Sigmoid colon (tissue), 7 donors: ENCODE results near the gene DHX58. TPM values are rescaled to one million over a fixed set of nuclear protein-coding genes. Genes with fewer than 3 reads are reported as not detected.

Experiments
- DNase-seq: peaks from one replicate; pipeline ENCODE4 v3.0.0-alpha.2; 2019
- H3K27ac ChIP-seq, 4 donors: fragments of 200-600 bp; sonication (generic); one replicate each; pipeline ENCODE4 v1.5.1; 2016 to 2019; ENCODE audit warnings: mild to moderate bottlenecking in 1 of 4
- H3K27me3 ChIP-seq, 3 donors: fragments of 200-600 bp; sonication (generic); one replicate each; pipeline ENCODE4 v1.5.1; 2019; ENCODE audit warnings: mild to moderate bottlenecking in 1 of 3
- H3K36me3 ChIP-seq, 4 donors: fragments of 200-600 bp; sonication (generic); one replicate each; pipeline ENCODE4 v1.5.1; 2016 to 2019
- H3K4me1 ChIP-seq, 4 donors: fragments of 200-600 bp; sonication (generic); one replicate each; pipeline ENCODE4 v1.5.1; 2017 to 2019
- H3K4me3 ChIP-seq, 4 donors: fragments of 200-600 bp; sonication (generic); one replicate each; pipeline ENCODE4 v1.5.1; 2017 to 2019; ENCODE audit warnings: mild to moderate bottlenecking in 2 of 4, moderate library complexity in 1 of 4
- H3K9me3 ChIP-seq, 4 donors: fragments of 200-600 bp in 3 of 4; sonication (generic) in 3 of 4; one replicate each; pipeline versions ENCODE4 v1.5.1 to v1.6.1; 2013 to 2019
- CTCF ChIP-seq, 4 experiments: fragments of 450-650 bp in 3 of 4; fragments of 200-600 bp in 1 of 4; IDR thresholded peaks; one replicate each; pipeline ENCODE4 v1.5.1; 2016 to 2019; ENCODE audit warnings: antibody characterized with exemption in 4 of 4, mild to moderate bottlenecking in 3 of 4, moderate library complexity in 2 of 4
- EP300 ChIP-seq, 4 donors: sonication (generic); formaldehyde crosslinking; IDR thresholded peaks; one replicate each; pipeline ENCODE4 v1.6.1; 2017; ENCODE audit warnings: antibody characterized with exemption in 4 of 4
- POLR2A ChIP-seq, 2 donors: fragments of 450-650 bp; IDR thresholded peaks; one replicate each; pipeline ENCODE4 v1.6.1; 2016; ENCODE audit warnings: antibody characterized with exemption in 2 of 2, mild to moderate bottlenecking in 2 of 2, moderate library complexity in 2 of 2
- POLR2AphosphoS5 ChIP-seq, 4 donors: sonication (generic); formaldehyde crosslinking; IDR thresholded peaks; one replicate each; pipeline ENCODE4 v1.6.1; 2017; ENCODE audit warnings: antibody characterized with exemption in 4 of 4
- WGBS, 2 donors: extraction: QIAGEN DNeasy Blood & Tissue Kit; methylation state at CpG; one replicate each; pipeline ENCODE4 v1.1.7; 2013; 5-methylcytosine and 5-hydroxymethylcytosine counted together
- intact Hi-C: fragments of 100-400 bp; cut with DNase I; formaldehyde crosslinking; loops from one replicate; pipeline ENCODE4 v1.15.1; 2023
- polyA plus RNA-seq, 3 donors: library from polyadenylated mRNA; stranded (reverse); fragments of 200-250 nt; gene quantifications; one replicate each; pipeline ENCODE4 v1.2.3, GENCODE V29; 2013
- total RNA-seq, 4 donors: library from RNA; depleted of rRNA; stranded (reverse); fragments of >200 nt; gene quantifications; one replicate each; pipeline ENCODE4 v1.1.0, GENCODE V29; 2016
- donor health status: healthy with polysubstance abuse.
- donor health status: Bipolar disorder and iron deficiency.
- donor health status: healthy.

The DHX58 gene
- total and polyA plus RNA-seq, 7 donors = 4.4 to 19.0 (median 14.5) TPM

- peaks cover 0 to 31% (median 19%) of the 10 kb centered on the region in 4 donors for H3K4me1 ChIP-seq
- intact Hi-C loops = no loop called here
- H3K36me3 ChIP-seq = peaks cover 30 to 57% (median 37%) of the 10 kb centered on the region in 4 donors
- 87 to 89% methylated on average over 12 of the region's 12 CpGs for WGBS, 2 donors
- no peaks in the 10 kb centered on the region for H3K9me3 ChIP-seq
- no peak overlapping the region for H3K27ac ChIP-seq
- TF ChIP-seq POLR2A (IDR thresholded peaks at IDR 0.05) = no peak
- no peak for TF ChIP-seq EP300 (IDR thresholded peaks at IDR 0.05)
- no peak for TF ChIP-seq CTCF (IDR thresholded peaks at IDR 0.05)
- TF ChIP-seq POLR2AphosphoS5 (IDR thresholded peaks at IDR 0.05) = no peak
- no peak overlapping the region for H3K4me3 ChIP-seq
- H3K27me3 ChIP-seq = no peaks in the 10 kb centered on the region
- no peak for DNase-seq
These were observed 13.1 kb upstream of the DHX58 start for GRCh38 chr17:42125565-42125964.

GRCh38 chr17:42124256-42124655 is 11.7 kb upstream of the DHX58 start:
- intact Hi-C loops = no loop called here
- H3K4me3 ChIP-seq = no peak overlapping the region
- no peak overlapping the region for H3K27ac ChIP-seq
- no peaks in the 10 kb centered on the region for H3K9me3 ChIP-seq
- TF ChIP-seq EP300 (IDR thresholded peaks at IDR 0.05) (no peak), CTCF (IDR thresholded peaks at IDR 0.05) (no peak), POLR2A (IDR thresholded peaks at IDR 0.05) (no peak), POLR2AphosphoS5 (IDR thresholded peaks at IDR 0.05) (no peak)
- peaks cover 22 to 48% (median 28%) of the 10 kb centered on the region in 4 donors for H3K36me3 ChIP-seq
- H3K27me3 ChIP-seq = no peaks in the 10 kb centered on the region
- peaks cover 0 to 33% (median 27%) of the 10 kb centered on the region in 4 donors for H3K4me1 ChIP-seq
- 92 to 95% methylated on average over 3 of the region's 3 CpGs for WGBS, 2 donors
- no peak for DNase-seq

GRCh38 chr17:42122371-42123303 is 10.1 kb upstream of the DHX58 start, which contains the start of gene HSPB9:
Gene HSPB9, plus strand, starts transcription at chr17:42122804. Its CDS starts 47 bp downstream, at chr17:42122851.
- intact Hi-C loops = no loop called here
- Histone ChIP-seq H3K27me3 (no peaks in the 10 kb centered on the region), H3K9me3 (no peaks in the 10 kb centered on the region), H3K27ac (peak within 1 kb of the TSS; percentile 45 to 76 (median 68)), H3K4me1 (peaks cover 0 to 33% (median 27%) of the 10 kb centered on the region in 4 donors), H3K36me3 (peaks cover 5 to 46% (median 16%) of the 10 kb centered on the region in 4 donors), H3K4me3 (peak within 1 kb of the TSS in 3 of 4 donors; percentile 1 to 96 (median 28))
- WGBS, 2 donors = 37 to 70% methylated on average over 61 of the region's 61 CpGs
- DNase-seq = peak; percentile 86
- TF ChIP-seq POLR2A (IDR thresholded peaks at IDR 0.05) = peak in 1 of 2 donors; percentile 17
- TF ChIP-seq POLR2AphosphoS5 (IDR thresholded peaks at IDR 0.05) = peak in 1 of 4 donors; percentile 21
- TF ChIP-seq EP300 (IDR thresholded peaks at IDR 0.05) = no peak
- no peak for TF ChIP-seq CTCF (IDR thresholded peaks at IDR 0.05)

GRCh38 chr17:42120770-42121769 is 8.6 kb upstream of the DHX58 start, which contains the start of gene KAT2A:
Gene KAT2A, minus strand, starts transcription at chr17:42121367. Its CDS starts 63 bp downstream, at chr17:42121304.
- TF ChIP-seq CTCF (IDR thresholded peaks at IDR 0.05) = no peak
- TF ChIP-seq POLR2AphosphoS5 (IDR thresholded peaks at IDR 0.05) = peak in 3 of 4 donors; percentile 51 to 79 (median 74)
- no peak for TF ChIP-seq POLR2A (IDR thresholded peaks at IDR 0.05)
- peaks cover 0 to 33% (median 28%) of the 10 kb centered on the region in 4 donors for H3K4me1 ChIP-seq
- peak within 1 kb of the TSS; percentile 61 to 96 (median 78) for H3K4me3 ChIP-seq
- no peaks in the 10 kb centered on the region for H3K9me3 ChIP-seq
- H3K27ac ChIP-seq = peak within 1 kb of the TSS; percentile 45 to 76 (median 68)
- peaks cover 3 to 40% (median 16%) of the 10 kb centered on the region in 4 donors for H3K36me3 ChIP-seq
- no peaks in the 10 kb centered on the region for H3K27me3 ChIP-seq
- peak; percentile 91 for DNase-seq
- intact Hi-C loops = no loop called here
- WGBS, 2 donors = 7% methylated on average over 57 of the region's 57 CpGs
